Thyroid gland (tissue), 4 donors: ENCODE results near the gene CCR9. TPM values are rescaled to one million over a fixed set of nuclear protein-coding genes. Genes with fewer than 3 reads are reported as not detected.

Source experiments
- DNase-seq, 2 donors: peaks; one replicate each; pipeline ENCODE4 v3.0.0-alpha.2; 2019
- H3K27ac ChIP-seq, 3 donors: fragments of 200-600 bp; sonication (generic); 1 replicate in 2 of 3; 2 replicates in 1 of 3; pipeline ENCODE4 v1.5.1; 2016 to 2019; ENCODE audit warnings: mild to moderate bottlenecking in 1 of 3, moderate library complexity in 1 of 3
- H3K27me3 ChIP-seq: fragments of 200-600 bp; sonication (generic); one replicate; pipeline ENCODE4 v1.5.1; 2019
- H3K36me3 ChIP-seq, 2 donors: fragments of 200-600 bp; sonication (generic); one replicate each; pipeline ENCODE4 v1.5.1; 2016 to 2019
- H3K4me1 ChIP-seq, 2 donors: fragments of 200-600 bp; sonication (generic); one replicate each; pipeline ENCODE4 v1.5.1; 2017 to 2019
- H3K4me3 ChIP-seq, 3 donors: fragments of 200-600 bp; sonication (generic); replicated peaks in 1 of 3; 1 replicate in 2 of 3; 2 replicates in 1 of 3; pipeline ENCODE4 v1.5.1; 2016; ENCODE audit warnings: mild to moderate bottlenecking in 1 of 3
- H3K9me3 ChIP-seq: fragments of 200-600 bp; sonication (generic); one replicate; pipeline ENCODE4 v1.5.1; 2017
- CTCF ChIP-seq, 6 experiments: fragments of 200-600 bp in 3 of 6; fragments of 450-650 bp in 3 of 6; sonication (generic) in 3 of 6; IDR thresholded peaks; one replicate each; pipeline ENCODE4 v1.5.1; 2016 to 2019; ENCODE audit warnings: antibody characterized with exemption in 6 of 6, mild to moderate bottlenecking in 2 of 6, inconsistent platforms in 1 of 6, moderate library complexity in 1 of 6
- POLR2A ChIP-seq, 2 donors: fragments of 450-650 bp; IDR thresholded peaks; one replicate each; pipeline ENCODE4 v1.6.1; 2017; ENCODE audit warnings: antibody characterized with exemption in 2 of 2, mild to moderate bottlenecking in 2 of 2, moderate library complexity in 1 of 2
- whole genome bisulfite sequencing, 2 donors: methylation state at CpG; one replicate each; pipeline ENCODE4 v1.1.5; 2017; 5-methylcytosine and 5-hydroxymethylcytosine counted together
- intact Hi-C: fragments of 100-400 bp; cut with DNase I; formaldehyde crosslinking; loops from one replicate; pipeline ENCODE4 v1.15.1; 2023
- total RNA-seq, 4 donors: library from RNA; depleted of rRNA; stranded (reverse); fragments of >200 nt; gene quantifications; one replicate each; pipeline ENCODE4 v1.2.3, GENCODE V29; 2016

Gene CCR9
- total RNA-seq, 4 donors from 2014 or later = not detected

- intact Hi-C loops = no loop called here
Observed at GRCh38 chr3:45865563-45865962, 20.8 kb upstream of the CCR9 start.

GRCh38 chr3:45868213-45868612 is 18.1 kb upstream of the CCR9 start:
- Histone ChIP-seq H3K27me3 (no peaks in the 10 kb centered on the region), H3K27ac (no peak overlapping the region), H3K36me3 (no peaks in the 10 kb centered on the region), H3K4me3 (no peak overlapping the region), H3K4me1 (no peaks in the 10 kb centered on the region), H3K9me3 (no peaks in the 10 kb centered on the region)
- TF ChIP-seq POLR2A (IDR thresholded peaks at IDR 0.05) (no peak), CTCF (IDR thresholded peaks at IDR 0.05) (no peak)
- no peak for DNase-seq
- intact Hi-C loops = no loop called here
- WGBS, 2 donors = 85 to 86% methylated on average over 2 of the region's 2 CpGs

More at GRCh38 chr3:45865563-45865962, 20.8 kb upstream of the CCR9 start:
- no peak for DNase-seq
- Histone ChIP-seq H3K27ac (no peak overlapping the region), H3K4me1 (no peaks in the 10 kb centered on the region), H3K9me3 (no peaks in the 10 kb centered on the region), H3K36me3 (no peaks in the 10 kb centered on the region), H3K27me3 (no peaks in the 10 kb centered on the region), H3K4me3 (no peak overlapping the region)
- TF ChIP-seq POLR2A (IDR thresholded peaks at IDR 0.05) (no peak), CTCF (IDR thresholded peaks at IDR 0.05) (no peak)
- WGBS, 2 donors = 71 to 84% methylated on average over 6 of the region's 6 CpGs

DNA sequence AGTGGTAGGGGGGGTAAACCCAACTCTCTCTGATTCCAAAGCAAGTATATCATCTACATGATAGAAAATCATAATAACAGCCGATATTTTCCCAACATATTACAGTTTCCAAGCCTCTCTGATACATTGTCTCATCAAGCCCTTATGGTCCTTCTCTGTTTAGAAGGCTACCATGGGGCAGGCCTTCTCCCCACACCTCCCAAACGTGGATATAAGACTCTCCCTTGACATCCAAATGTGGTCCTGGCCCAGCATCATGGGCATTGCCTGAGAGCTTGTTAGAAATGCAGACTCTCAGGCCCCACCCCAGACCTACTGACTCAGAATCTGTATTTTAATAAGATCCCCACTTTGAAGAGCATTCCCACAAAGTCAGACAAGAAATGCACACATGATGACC is 17.7 kb upstream of the CCR9 start:
- H3K27me3 ChIP-seq = no peaks in the 10 kb centered on the region
- no peak overlapping the region for H3K4me3 ChIP-seq
- no peaks in the 10 kb centered on the region for H3K9me3 ChIP-seq
- 75 to 84% methylated on average over 2 of the region's 2 CpGs for WGBS, 2 donors
- H3K36me3 ChIP-seq = no peaks in the 10 kb centered on the region
- no peaks in the 10 kb centered on the region for H3K4me1 ChIP-seq
- no peak for TF ChIP-seq POLR2A (IDR thresholded peaks at IDR 0.05)
- TF ChIP-seq CTCF (IDR thresholded peaks at IDR 0.05) = no peak
- H3K27ac ChIP-seq = no peak overlapping the region
- no peak for DNase-seq
- intact Hi-C loops = no loop called here

GRCh38 chr3:45869638-45870037 is 16.7 kb upstream of the CCR9 start:
- 68 to 74% methylated on average over 3 of the region's 3 CpGs for WGBS, 2 donors
- no peaks in the 10 kb centered on the region for H3K27me3 ChIP-seq
- no peak overlapping the region for H3K27ac ChIP-seq
- no peaks in the 10 kb centered on the region for H3K4me1 ChIP-seq
- no peak for TF ChIP-seq POLR2A (IDR thresholded peaks at IDR 0.05)
- TF ChIP-seq CTCF (IDR thresholded peaks at IDR 0.05) = no peak
- H3K4me3 ChIP-seq = no peak overlapping the region
- no peaks in the 10 kb centered on the region for H3K36me3 ChIP-seq
- intact Hi-C loops = no loop called here
- no peak for DNase-seq
- H3K9me3 ChIP-seq = no peaks in the 10 kb centered on the region

GRCh38 chr3:45870099-45870498 is 16.2 kb upstream of the CCR9 start:
- intact Hi-C loops = no loop called here
- TF ChIP-seq POLR2A (IDR thresholded peaks at IDR 0.05) = no peak
- TF ChIP-seq CTCF (IDR thresholded peaks at IDR 0.05) = no peak
- WGBS, 2 donors = 75 to 83% methylated on average over 4 of the region's 4 CpGs
- Histone ChIP-seq H3K36me3 (no peaks in the 10 kb centered on the region), H3K4me3 (no peak overlapping the region), H3K9me3 (no peaks in the 10 kb centered on the region), H3K27ac (no peak overlapping the region), H3K4me1 (no peaks in the 10 kb centered on the region), H3K27me3 (no peaks in the 10 kb centered on the region)
- no peak for DNase-seq
